Measurements from ENCODE around the gene SLC18B1. TPM values are rescaled to one million over a fixed set of nuclear protein-coding genes. Genes with fewer than 3 reads are reported as not detected.
"Not testable (repeated sequence)": the region's sequence is repeated elsewhere in the genome, so short reads cannot be mapped to it uniquely, and the experiment has no call there.

SLC18B1 gene
- total and polyA plus RNA-seq, 4 donors, result 3.5 to 6.7 (median 5.2) TPM

- no peaks in the 10 kb centered on the region for H3K4me1 ChIP-seq (ENCODE audit: control insufficient read depth in 4 of 4, insufficient read depth in 4 of 4, low read length in 3 of 4)
- H3K9me3 ChIP-seq (ENCODE audit: control insufficient read depth in 4 of 4, low read length in 3 of 4), result no peaks in the 10 kb centered on the region
- no peak overlapping the region for H3K27ac ChIP-seq (ENCODE audit: low read depth in 1 of 2, low read length in 2 of 2)
- TF ChIP-seq, protein P1, sequence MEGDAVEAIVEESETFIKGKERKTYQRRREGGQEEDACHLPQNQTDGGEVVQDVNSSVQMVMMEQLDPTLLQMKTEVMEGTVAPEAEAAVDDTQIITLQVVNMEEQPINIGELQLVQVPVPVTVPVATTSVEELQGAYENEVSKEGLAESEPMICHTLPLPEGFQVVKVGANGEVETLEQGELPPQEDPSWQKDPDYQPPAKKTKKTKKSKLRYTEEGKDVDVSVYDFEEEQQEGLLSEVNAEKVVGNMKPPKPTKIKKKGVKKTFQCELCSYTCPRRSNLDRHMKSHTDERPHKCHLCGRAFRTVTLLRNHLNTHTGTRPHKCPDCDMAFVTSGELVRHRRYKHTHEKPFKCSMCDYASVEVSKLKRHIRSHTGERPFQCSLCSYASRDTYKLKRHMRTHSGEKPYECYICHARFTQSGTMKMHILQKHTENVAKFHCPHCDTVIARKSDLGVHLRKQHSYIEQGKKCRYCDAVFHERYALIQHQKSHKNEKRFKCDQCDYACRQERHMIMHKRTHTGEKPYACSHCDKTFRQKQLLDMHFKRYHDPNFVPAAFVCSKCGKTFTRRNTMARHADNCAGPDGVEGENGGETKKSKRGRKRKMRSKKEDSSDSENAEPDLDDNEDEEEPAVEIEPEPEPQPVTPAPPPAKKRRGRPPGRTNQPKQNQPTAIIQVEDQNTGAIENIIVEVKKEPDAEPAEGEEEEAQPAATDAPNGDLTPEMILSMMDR (IDR thresholded peaks at IDR 0.05; ENCODE audit: low read depth, low read length, missing input control), result peak; percentile 30
- TF ChIP-seq ATF3 (IDR thresholded peaks at IDR 0.05), result no peak
- TF ChIP-seq, protein P2, sequence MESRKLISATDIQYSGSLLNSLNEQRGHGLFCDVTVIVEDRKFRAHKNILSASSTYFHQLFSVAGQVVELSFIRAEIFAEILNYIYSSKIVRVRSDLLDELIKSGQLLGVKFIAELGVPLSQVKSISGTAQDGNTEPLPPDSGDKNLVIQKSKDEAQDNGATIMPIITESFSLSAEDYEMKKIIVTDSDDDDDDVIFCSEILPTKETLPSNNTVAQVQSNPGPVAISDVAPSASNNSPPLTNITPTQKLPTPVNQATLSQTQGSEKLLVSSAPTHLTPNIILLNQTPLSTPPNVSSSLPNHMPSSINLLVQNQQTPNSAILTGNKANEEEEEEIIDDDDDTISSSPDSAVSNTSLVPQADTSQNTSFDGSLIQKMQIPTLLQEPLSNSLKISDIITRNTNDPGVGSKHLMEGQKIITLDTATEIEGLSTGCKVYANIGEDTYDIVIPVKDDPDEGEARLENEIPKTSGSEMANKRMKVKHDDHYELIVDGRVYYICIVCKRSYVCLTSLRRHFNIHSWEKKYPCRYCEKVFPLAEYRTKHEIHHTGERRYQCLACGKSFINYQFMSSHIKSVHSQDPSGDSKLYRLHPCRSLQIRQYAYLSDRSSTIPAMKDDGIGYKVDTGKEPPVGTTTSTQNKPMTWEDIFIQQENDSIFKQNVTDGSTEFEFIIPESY (IDR thresholded peaks at IDR 0.05), result no peak
- no peak for TF ChIP-seq FOXA1 (IDR thresholded peaks at IDR 0.05)
- TF ChIP-seq REST (IDR thresholded peaks at IDR 0.05), result no peak
- peak; percentile 48 to 64 for TF ChIP-seq RAD21 (IDR thresholded peaks at IDR 0.05)
- TF ChIP-seq, protein P3, sequence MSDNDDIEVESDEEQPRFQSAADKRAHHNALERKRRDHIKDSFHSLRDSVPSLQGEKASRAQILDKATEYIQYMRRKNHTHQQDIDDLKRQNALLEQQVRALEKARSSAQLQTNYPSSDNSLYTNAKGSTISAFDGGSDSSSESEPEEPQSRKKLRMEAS (IDR thresholded peaks at IDR 0.05), result no peak
- H3K4me3 ChIP-seq (ENCODE audit: low read depth in 1 of 3, low read length in 3 of 3), result no peak overlapping the region
- H3K9ac ChIP-seq (ENCODE audit: low read depth in 1 of 2, low read length in 2 of 2), result no peak overlapping the region
- no peaks in the 10 kb centered on the region for H3K27me3 ChIP-seq (ENCODE audit: control insufficient read depth in 4 of 4, insufficient read depth in 4 of 4, low read length in 3 of 4)
- no peak for DNase-seq (ENCODE audit: low spot score)
- 96% methylated on average over 2 of the region's 2 CpGs for WGBS
- peaks cover 0 to 9% (median 4%) of the 10 kb centered on the region in 4 donors for H3K36me3 ChIP-seq (ENCODE audit: control insufficient read depth in 4 of 4, insufficient read depth in 3 of 4, low read depth in 1 of 4, low read length in 3 of 4)
Measured at GRCh38 chr6:132780770-132781371, 17.6 kb downstream of the SLC18B1 start.

GRCh38 chr6:132777881-132778280 is 20.6 kb downstream of the SLC18B1 start:
- not testable (repeated sequence) for DNase-seq (ENCODE audit: low spot score); H3K27ac ChIP-seq (ENCODE audit: low read depth in 1 of 2, low read length in 2 of 2); H3K4me3 ChIP-seq (ENCODE audit: low read depth in 1 of 3, low read length in 3 of 3); H3K27me3 ChIP-seq (ENCODE audit: control insufficient read depth in 4 of 4, insufficient read depth in 4 of 4, low read length in 3 of 4); H3K9ac ChIP-seq (ENCODE audit: low read depth in 1 of 2, low read length in 2 of 2); H3K9me3 ChIP-seq (ENCODE audit: control insufficient read depth in 4 of 4, low read length in 3 of 4); H3K4me1 ChIP-seq (ENCODE audit: control insufficient read depth in 4 of 4, insufficient read depth in 4 of 4, low read length in 3 of 4); H3K36me3 ChIP-seq (ENCODE audit: control insufficient read depth in 4 of 4, insufficient read depth in 3 of 4, low read depth in 1 of 4, low read length in 3 of 4)
- WGBS, result 90% methylated on average over 8 of the region's 8 CpGs

DNA sequence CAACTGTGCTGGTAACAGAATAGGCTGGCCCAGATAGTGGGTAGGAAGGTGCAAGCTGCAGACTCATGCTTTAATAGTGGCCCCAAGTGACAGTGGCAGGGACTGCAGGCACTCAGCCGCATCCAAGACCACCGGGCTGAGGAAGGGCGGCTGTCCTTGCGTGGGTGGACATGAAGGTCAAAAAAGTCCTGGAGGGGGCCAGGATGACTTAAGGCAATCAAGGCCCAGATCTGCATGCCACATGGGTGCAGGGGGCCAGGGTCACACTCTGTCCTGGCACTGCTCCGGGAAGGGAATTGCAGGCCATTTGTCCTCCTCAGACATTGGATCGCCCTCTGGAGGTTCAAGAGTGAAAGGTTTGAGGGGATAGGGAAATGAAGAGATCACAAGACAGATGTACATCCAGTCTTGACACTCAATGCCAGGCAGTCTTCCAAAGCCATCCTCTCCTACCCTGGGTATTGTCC is 30.4 kb downstream of the SLC18B1 start:
- Histone ChIP-seq H3K9ac (ENCODE audit: low read depth in 1 of 2, low read length in 2 of 2) (no peak overlapping the region), H3K4me3 (ENCODE audit: low read depth in 1 of 3, low read length in 3 of 3) (peak overlapping the region; percentile 35 to 54 (median 38)), H3K9me3 (ENCODE audit: control insufficient read depth in 4 of 4, low read length in 3 of 4) (no peaks in the 10 kb centered on the region), H3K36me3 (ENCODE audit: control insufficient read depth in 4 of 4, insufficient read depth in 3 of 4, low read depth in 1 of 4, low read length in 3 of 4) (peaks cover 0 to 8% (median 6%) of the 10 kb centered on the region in 4 donors), H3K4me1 (ENCODE audit: control insufficient read depth in 4 of 4, insufficient read depth in 4 of 4, low read length in 3 of 4) (peaks cover 0 to 17% (median 3%) of the 10 kb centered on the region in 4 donors), H3K27ac (ENCODE audit: low read depth in 1 of 2, low read length in 2 of 2) (no peak overlapping the region), H3K27me3 (ENCODE audit: control insufficient read depth in 4 of 4, insufficient read depth in 4 of 4, low read length in 3 of 4) (no peaks in the 10 kb centered on the region)
- WGBS, result 11% methylated on average over 6 of the region's 6 CpGs
- TF ChIP-seq JUND (IDR thresholded peaks at IDR 0.05) (no peak), ATF3 (IDR thresholded peaks at IDR 0.05) (no peak), HNF4G (IDR thresholded peaks at IDR 0.05) (no peak), NR2F2 (IDR thresholded peaks at IDR 0.05) (no peak), RXRA (IDR thresholded peaks at IDR 0.05) (peak; percentile 32 to 54), HNF4A (conservative IDR thresholded peaks at IDR 0.05) (peak; percentile 21 to 45), FOXA1 (IDR thresholded peaks at IDR 0.05) (no peak), RAD21 (IDR thresholded peaks at IDR 0.05) (peak; percentile 95 to 97), TAF1 (conservative IDR thresholded peaks at IDR 0.05) (no peak)
- TF ChIP-seq, protein P1 (IDR thresholded peaks at IDR 0.05; ENCODE audit: low read depth, low read length, missing input control), result peak; percentile 49
- DNase-seq (ENCODE audit: low spot score), result peak; percentile 59

All from liver (tissue), 9 donors.